ENCODE measurements around the gene CADM2.

Gene CADM2

DNA sequence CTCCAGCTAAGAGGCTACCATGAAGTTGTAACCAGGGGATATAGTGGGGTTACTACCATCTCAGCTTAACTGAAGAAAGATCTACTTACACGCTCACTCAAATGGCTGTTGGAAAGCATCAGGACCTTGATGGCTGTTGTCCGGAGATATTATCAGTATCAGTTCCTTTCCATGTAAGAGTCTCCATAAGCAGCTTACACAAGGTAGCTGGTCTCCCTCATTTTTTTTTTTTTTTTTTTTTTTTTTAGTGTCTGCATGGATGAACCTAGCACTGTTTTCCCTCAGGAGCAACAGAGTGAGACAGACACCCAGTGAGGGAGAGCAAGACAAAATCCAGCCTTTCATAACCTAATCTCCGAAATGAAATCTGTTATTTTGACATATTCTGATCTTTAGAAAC is 230.9 kb downstream of the CADM2 start:
- DNase-seq (ENCODE audit: low spot score): no peak

DNA sequence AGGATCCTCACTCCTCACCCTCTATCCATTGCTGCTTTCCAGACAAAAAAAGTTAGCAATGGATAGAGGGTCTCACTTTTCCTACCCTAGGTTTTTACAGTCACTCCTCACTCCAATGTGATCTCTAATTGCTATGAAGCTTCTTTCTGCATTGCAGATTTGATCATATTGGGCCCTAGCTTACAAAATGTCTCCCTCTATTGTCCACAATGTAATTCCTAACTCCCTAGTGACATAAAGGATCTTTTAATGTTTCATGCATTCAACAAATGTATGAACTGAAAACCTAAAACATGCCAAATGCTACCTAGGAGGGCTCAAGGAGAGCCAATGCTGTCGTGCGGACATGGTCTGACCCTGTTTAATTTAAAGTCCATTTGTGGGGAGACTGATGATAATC is 234.8 kb downstream of the CADM2 start:
- no peak for DNase-seq (ENCODE audit: low spot score)

- DNase-seq (ENCODE audit: low spot score): no peak
Observed at GRCh38 chr3:85208650-85209049, 249.9 kb downstream of the CADM2 start.

DNA sequence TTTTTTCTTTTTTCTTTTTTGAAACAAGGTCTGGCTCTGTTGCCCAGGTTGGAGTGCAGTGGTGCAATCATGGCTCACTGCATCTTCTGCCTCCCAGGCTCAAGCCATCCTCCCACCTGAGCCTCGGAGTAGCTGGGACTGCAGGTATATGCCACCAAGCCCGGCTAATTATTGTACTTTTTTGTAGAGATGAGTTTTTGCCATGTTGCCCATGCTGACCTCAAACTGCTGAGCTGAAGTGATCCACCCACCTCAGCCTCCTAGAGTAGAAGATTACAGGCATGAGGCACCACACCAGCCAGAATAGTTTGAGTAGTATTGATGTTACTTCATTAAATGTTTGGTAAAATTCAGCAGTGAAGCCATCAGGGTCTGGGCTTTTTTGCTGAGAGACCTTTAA is 251.8 kb downstream of the CADM2 start:
- no peak for DNase-seq (ENCODE audit: low spot score)

GRCh38 chr3:85228966-85229365 is 270.2 kb downstream of the CADM2 start:
- DNase-seq (ENCODE audit: low spot score): no peak

GRCh38 chr3:85244091-85244490 is 285.3 kb downstream of the CADM2 start:
- no peak for DNase-seq (ENCODE audit: low spot score)

DNA sequence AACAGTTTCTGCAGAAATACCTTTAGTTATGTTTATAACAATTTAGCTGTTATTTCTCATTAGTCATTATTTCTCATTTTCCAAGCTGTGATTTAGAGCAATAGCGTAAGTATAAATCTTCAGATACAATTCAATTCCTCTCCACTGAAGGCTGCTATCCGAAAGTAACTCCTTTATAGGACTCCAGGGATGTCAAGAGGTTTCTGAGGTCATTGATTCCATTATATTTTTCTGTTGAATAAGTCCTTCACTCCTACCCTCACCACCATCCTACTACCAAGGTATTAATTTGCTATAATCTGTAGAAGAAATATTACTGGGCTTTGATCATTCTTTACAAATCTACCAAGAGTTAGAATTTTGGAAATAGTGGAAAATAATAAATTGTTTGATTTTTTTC is 285.7 kb downstream of the CADM2 start:
- DNase-seq (ENCODE audit: low spot score): no peak

DNA sequence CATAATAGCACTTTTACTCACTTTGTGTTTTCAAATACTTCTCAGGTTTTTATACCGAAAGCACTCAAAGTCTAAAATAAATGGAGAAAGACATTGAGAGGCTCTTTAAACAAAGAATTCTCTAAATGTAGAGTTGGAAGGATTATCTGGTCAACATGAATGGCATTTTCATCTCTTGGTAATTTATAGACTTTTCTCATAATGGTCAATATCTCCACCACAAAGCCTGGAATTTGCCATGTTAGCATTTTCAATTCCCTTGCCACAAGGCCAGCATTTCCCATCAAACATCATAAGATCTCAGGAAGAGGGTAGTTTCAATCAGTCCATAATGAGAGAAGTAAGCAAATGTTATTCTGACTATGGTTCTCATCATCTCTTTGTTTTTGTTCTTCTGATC is 293.0 kb downstream of the CADM2 start:
- no peak for DNase-seq (ENCODE audit: low spot score)

DNA sequence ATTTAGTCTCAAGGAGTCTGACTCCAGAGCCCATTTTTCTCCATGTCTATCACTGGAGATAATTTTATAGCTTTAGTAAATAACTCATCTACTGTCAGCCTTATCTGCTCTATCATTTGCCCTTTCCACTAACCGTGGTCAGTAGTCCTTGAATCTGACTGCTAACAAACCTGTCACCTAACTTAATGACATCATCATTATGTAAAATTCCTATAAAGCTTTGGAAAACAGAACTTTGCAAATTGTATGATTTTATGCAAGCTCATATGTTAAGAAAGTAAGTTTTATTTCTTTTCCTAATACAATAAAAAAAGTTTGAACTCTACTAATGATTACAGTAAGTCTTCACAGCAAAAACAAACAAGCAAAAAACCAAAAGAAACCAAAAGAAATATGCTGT is 293.9 kb downstream of the CADM2 start:
- DNase-seq (ENCODE audit: low spot score): no peak

- no peak for DNase-seq (ENCODE audit: low spot score)
Observed at GRCh38 chr3:85254738-85255137, 295.9 kb downstream of the CADM2 start.

GRCh38 chr3:85255949-85256348 is 297.2 kb downstream of the CADM2 start:
- no peak for DNase-seq (ENCODE audit: low spot score)

DNA sequence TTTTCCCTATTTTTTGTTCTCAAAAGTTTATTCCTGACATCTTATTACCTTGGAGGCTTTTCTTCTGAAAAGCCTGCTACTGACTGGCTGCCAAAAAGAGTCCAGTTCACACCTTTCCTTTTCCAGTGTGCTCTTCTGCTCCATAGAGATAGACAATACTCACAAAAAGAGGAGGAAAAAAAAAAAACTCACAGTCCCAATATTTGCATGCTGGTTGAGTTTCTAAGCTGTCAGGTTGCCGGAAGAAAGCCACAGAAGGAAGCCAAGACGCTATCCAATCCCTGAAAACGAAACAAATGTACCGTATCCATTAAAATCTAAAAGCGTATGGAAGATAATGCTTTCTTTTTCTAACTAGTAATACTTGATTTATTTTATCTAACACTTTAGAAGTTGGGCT is 299.5 kb downstream of the CADM2 start:
- no peak for DNase-seq (ENCODE audit: low spot score)

DNA sequence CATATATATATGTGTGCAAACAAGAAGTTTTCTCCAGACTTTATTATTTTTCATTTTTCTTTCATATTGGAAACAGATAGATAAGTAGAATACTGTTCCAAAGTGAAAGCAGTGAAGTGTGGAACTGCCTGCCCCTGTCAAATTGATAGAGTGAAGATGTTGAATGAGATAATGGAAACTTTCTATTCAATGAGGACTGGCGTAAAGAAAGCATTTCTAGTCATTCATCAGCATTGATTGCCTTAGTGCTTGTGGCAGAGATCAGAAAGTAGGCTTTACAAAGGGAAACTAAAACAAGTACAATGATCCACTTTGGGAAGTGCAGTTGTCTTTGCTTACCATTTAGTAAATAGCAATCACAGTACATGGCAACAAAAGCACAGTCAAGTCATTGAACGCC is 300.0 kb downstream of the CADM2 start:
- no peak for DNase-seq (ENCODE audit: low spot score)

DNA sequence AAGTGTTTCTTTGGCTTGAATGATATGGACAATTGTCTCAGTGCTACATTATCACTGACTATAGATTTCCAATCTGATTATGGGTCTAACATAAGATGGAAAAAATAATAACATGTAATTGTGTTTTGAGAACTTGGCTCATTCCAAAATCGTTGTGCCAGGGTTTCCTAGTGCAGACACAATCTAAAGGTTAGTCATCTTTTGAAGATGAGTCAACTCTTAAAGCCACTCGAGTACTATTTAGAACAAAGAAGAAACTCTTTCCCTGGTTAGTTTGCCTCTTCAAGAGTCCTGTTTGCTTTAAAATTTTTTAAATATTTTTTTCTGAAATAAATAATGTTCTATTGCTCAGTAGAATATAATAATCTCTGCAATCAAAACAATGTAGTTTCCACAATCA is 301.0 kb downstream of the CADM2 start:
- DNase-seq (ENCODE audit: low spot score): no peak

GRCh38 chr3:85264381-85264780 is 305.6 kb downstream of the CADM2 start:
- no peak for DNase-seq (ENCODE audit: low spot score)

DNA sequence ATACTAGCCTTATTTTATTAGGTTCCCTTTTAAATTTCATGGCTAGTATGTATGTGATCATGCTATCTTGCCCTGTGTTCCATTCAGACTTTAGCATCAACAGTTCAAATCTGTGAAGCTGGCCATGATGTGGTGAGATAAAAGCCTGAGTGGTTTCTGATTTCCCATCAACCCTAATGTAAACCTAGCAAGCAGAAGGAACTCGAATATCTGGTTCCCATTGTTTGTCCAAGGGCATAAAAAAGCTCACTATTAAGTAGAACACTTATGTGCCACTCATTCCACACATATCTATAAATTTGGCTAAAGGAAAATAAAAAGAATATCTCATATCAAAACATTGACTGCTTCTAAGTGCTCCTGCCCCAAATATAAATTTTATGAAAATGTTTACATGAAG is 311.7 kb downstream of the CADM2 start:
- DNase-seq (ENCODE audit: low spot score): no peak

DNA sequence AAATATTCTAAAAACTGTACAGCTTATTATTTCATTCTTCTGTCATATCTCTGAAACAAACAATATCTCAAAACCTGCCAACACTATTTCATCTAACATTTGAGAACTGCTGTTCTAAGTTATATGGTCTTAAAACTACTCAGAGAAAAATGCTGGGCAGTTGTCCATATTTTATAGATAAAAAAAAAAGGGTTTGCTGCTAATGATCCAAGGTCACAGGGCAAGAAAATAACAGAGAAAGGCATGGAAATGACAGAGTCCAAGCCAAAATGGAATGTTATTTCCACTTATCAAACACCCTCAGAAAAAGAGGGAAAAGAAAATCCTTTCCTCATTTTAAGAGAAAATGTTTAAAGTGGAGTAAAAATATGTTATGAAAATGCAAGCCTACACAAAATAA is 313.1 kb downstream of the CADM2 start:
- DNase-seq (ENCODE audit: low spot score): no peak

DNA sequence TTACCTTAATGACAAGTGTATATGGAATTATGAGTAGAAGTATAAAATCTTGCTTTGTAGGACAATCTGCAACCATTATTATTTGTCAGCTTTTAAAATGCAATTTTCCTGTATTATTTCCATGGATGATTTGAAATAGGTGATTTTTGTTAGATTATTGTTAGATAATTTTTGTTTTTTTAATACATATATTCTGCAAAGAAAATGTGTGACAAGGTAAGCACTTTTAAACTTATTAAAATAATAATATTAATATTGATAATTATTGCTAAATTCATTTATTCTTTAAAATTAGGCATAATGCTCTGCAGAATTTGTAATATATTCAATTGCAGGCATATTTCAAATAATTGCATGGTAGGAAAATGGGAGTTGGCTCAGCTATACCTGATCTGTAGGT is 329.5 kb downstream of the CADM2 start:
- DNase-seq (ENCODE audit: low spot score): no peak

GRCh38 chr3:85297291-85297690 is 338.5 kb downstream of the CADM2 start:
- no peak for DNase-seq (ENCODE audit: low spot score)

DNA sequence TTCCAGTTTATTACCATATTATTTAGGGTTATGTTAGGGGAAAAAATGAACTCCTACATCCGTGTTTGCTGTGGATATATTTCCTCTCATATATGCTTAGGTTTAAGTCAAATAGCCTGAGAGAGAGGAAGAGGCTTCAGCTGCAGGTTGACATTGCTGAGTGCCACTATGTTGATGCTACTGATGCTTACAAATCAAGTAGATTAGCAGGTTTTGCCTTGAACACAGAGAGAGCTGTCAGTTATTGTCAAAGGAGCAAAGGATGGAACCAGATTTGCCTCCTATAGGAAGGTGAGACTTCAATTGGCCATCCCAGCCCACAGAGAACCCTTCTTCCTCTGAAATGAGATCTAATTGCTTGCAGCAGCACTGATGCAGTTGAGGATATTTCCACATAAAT is 339.2 kb downstream of the CADM2 start:
- DNase-seq (ENCODE audit: low spot score): no peak

GRCh38 chr3:85303156-85303555 is 344.4 kb downstream of the CADM2 start:
- no peak for DNase-seq (ENCODE audit: low spot score)

GRCh38 chr3:85304360-85304964 is 345.7 kb downstream of the CADM2 start:
- no peak for DNase-seq (ENCODE audit: low spot score)

- DNase-seq (ENCODE audit: low spot score): no peak
Observed at GRCh38 chr3:85312331-85312730, 353.5 kb downstream of the CADM2 start.

- no peak for DNase-seq (ENCODE audit: low spot score)
Observed at GRCh38 chr3:85313380-85313779, 354.6 kb downstream of the CADM2 start.

DNA sequence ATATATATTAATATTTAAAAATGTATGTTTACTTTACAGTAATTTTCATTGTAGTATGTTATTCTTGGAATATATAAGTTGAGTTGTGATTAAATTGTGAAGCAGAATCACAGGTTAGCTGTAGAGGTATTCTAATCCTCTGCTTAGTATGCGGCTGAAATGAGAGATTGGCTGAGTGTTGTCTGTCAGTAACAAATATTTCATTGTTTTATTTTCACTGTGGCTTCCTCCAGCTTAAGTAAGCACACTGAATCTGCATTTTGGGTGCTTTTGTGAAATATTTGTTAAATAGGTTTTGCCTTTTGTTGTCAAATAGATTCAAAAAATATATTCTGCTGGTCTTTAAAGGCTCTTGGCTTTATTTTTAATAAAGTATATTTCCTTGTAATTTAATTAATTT is 357.5 kb downstream of the CADM2 start:
- DNase-seq (ENCODE audit: low spot score): no peak

Data from hepatic stellate cell (primary cell).